VCaP (cell line): ENCODE measurements around the gene BTNL3.

Source experiments
- H3K27ac ChIP-seq: fragments of 450-650 bp; 2 replicates; pipeline ENCODE4 v1.5.1; 2017
- CTCF ChIP-seq: fragments of 450-650 bp; conservative IDR thresholded peaks from 2 replicates; pipeline ENCODE4 v1.5.1; 2017; ENCODE audit warnings: mild to moderate bottlenecking, moderate library complexity

BTNL3 gene

GRCh38 chr5:181052672-181053487 is 64.2 kb downstream of the BTNL3 start:
- TF ChIP-seq CTCF = no peak; the same call in 1 of the 2 replicates
- H3K27ac ChIP-seq = peak overlapping the region; percentile 91

GRCh38 chr5:181053488-181054121 is 65.0 kb downstream of the BTNL3 start:
- TF ChIP-seq CTCF = no peak
- H3K27ac ChIP-seq = peak overlapping the region; percentile 91

DNA sequence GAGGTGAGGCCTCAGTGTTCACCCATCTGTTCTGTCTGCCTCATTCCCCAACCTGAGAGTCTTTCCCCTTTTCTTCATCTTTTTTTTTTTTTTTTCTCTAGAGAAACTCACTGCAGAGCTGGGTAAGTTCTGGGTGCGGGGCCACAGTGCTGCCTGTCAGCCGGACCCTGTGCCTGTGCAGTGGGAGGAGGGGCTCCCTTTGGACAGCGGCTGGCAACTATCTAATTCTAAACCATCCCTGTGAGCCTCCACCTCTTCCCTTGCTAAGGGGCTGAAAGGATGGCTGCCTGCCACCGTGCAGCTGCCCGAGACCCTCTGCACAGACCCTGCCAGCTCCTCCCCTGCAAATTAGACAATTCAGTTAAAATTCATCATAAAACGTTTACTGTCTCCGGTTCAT is 65.5 kb downstream of the BTNL3 start:
- H3K27ac ChIP-seq = peak overlapping the region; percentile 91
- TF ChIP-seq CTCF = no peak

GRCh38 chr5:181054871-181055459 is 66.3 kb downstream of the BTNL3 start:
- TF ChIP-seq CTCF = no peak
- H3K27ac ChIP-seq = no peak overlapping the region
